Measurements from ENCODE around the gene PRAC2. TPM values are rescaled to one million over a fixed set of nuclear protein-coding genes. Genes with fewer than 3 reads are reported as not detected.

PRAC2 gene
- total RNA-seq, 1 experiment from 2014 or later: 0.71 TPM

DNA sequence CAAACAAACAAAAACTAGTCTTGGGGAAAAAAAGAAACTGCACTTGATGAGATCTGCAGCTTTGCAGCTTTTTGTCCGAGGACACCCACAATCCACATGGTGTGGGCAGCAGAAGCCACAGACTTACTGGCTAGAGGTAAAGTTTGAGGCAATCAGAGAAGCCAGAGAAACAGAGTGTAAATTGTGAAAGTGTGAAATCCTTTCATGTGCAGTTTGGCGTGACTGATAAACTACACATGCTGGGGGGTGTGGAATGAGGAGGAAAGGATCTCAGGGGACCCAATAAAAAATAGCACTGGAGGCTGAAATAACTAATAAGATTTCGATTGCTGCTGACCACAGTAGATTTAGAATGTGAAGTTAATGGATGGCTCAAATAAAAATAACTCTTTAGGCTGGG, 48.0 kb downstream of the PRAC2 start:
- in situ Hi-C loops (cut with HindIII; ENCODE audit: low pct_unique_long_range_greater_than_20kb, low sequenced_read_pairs): no loop called here
- no peak for DNase-seq (ENCODE audit: low read depth, low spot score)

- in situ Hi-C loops (cut with HindIII; ENCODE audit: low pct_unique_long_range_greater_than_20kb, low sequenced_read_pairs): no loop called here
- DNase-seq (ENCODE audit: low read depth, low spot score): no peak
Observed at GRCh38 chr17:48773245-48773644, 50.3 kb downstream of the PRAC2 start.

Small RNA genes lying within 50 kb of the gene (small RNA-seq; reads per million reads assigned to genes)
- gene AC091179.2 (0 reads per million in 2 experiments), gene COX6B1P2 (0 reads per million in 2 experiments), gene MIR3185 (0 reads per million in 2 experiments), gene RF02132 (0 reads per million in 2 experiments), gene RF02133 (0 reads per million in 2 experiments), gene RN7SL125P (0 reads per million in 2 experiments)

Other genes with a start within 250 kb of the PRAC2 start
- not detected in 2 replicates for gene HOXB1, start 192.2 kb upstream of the PRAC2 start, total RNA-seq (2014; rRNA removed; shearing (Covaris generic))
- gene HOXB2, start 178.1 kb upstream of the PRAC2 start, total RNA-seq (2014; rRNA removed; shearing (Covaris generic)): not detected in 2 replicates
- gene HOXB4, start 144.8 kb upstream of the PRAC2 start, total RNA-seq (2014; rRNA removed; shearing (Covaris generic)): 0.16 and 0.48 TPM in 2 replicates
- gene HOXB3, start 132.9 kb upstream of the PRAC2 start, total RNA-seq (2014; rRNA removed; shearing (Covaris generic)): 1.1 and 1.5 TPM in 2 replicates
- gene HOXB5, start 129.4 kb upstream of the PRAC2 start, total RNA-seq (2014; rRNA removed; shearing (Covaris generic)): not detected in 2 replicates
- gene HOXB6, start 118.2 kb upstream of the PRAC2 start, total RNA-seq (2014; rRNA removed; shearing (Covaris generic)): 2.8 and 5.2 TPM in 2 replicates
- 8.9 and 12.1 TPM in 2 replicates for gene HOXB7, start 112.2 kb upstream of the PRAC2 start, total RNA-seq (2014; rRNA removed; shearing (Covaris generic))
- 0.69 and 1.6 TPM in 2 replicates for gene HOXB8, start 107.9 kb upstream of the PRAC2 start, total RNA-seq (2014; rRNA removed; shearing (Covaris generic))
- 2.2 and 3.3 TPM in 2 replicates for gene HOXB9, start 96.8 kb upstream of the PRAC2 start, total RNA-seq (2014; rRNA removed; shearing (Covaris generic))
- not detected in 2 replicates for gene PRAC1, start 667 bp upstream of the PRAC2 start, total RNA-seq (2014; rRNA removed; shearing (Covaris generic))
- gene HOXB13, start 5.6 kb downstream of the PRAC2 start, total RNA-seq (2014; rRNA removed; shearing (Covaris generic)): 3.7 and 4.8 TPM in 2 replicates
- 1.7 and 2.1 TPM in 2 replicates for gene TTLL6, start 94.0 kb downstream of the PRAC2 start, total RNA-seq (2014; rRNA removed; shearing (Covaris generic))
- 29.1 and 37.7 TPM in 2 replicates for gene CALCOCO2, start 107.8 kb downstream of the PRAC2 start, total RNA-seq (2014; rRNA removed; shearing (Covaris generic))
- gene ATP5MC1, start 169.6 kb downstream of the PRAC2 start, total RNA-seq (2014; rRNA removed; shearing (Covaris generic)): 64.1 and 68.0 TPM in 2 replicates
- gene UBE2Z, start 185.2 kb downstream of the PRAC2 start, total RNA-seq (2014; rRNA removed; shearing (Covaris generic)): 120 and 135 TPM in 2 replicates
- 117 and 132 TPM in 2 replicates for gene SNF8, start 221.7 kb downstream of the PRAC2 start, total RNA-seq (2014; rRNA removed; shearing (Covaris generic))
- not detected in 2 replicates for gene GIP, start 245.4 kb downstream of the PRAC2 start, total RNA-seq (2014; rRNA removed; shearing (Covaris generic))

All from SK-MEL-5 (cell line).